ENCODE measurements around the gene ARL6IP4. TPM values are rescaled to one million over a fixed set of nuclear protein-coding genes. Genes with fewer than 3 reads are reported as not detected.

The ARL6IP4 gene
- total RNA-seq, 1 experiment from 2014 or later = 162 TPM

GRCh38 chr12:123000578-123000977 is 20.1 kb downstream of the ARL6IP4 start:
- no peaks in the 10 kb centered on the region for H3K9me3 ChIP-seq (ENCODE audit: insufficient read depth, low read depth)
- H3F3A ChIP-seq (ENCODE audit: insufficient read depth, low read depth) = no peaks in the 10 kb centered on the region
- no peak overlapping the region for H3K27ac ChIP-seq
- POLR2A ChIA-PET (ENCODE audit: unreplicated experiment) = no interaction called here
- intact Hi-C loops (cut with micrococcal nuclease; ENCODE audit: unreplicated experiment) = no loop called here
- no peak overlapping the region for H3K4me2 ChIP-seq
- H3K9me2 ChIP-seq (ENCODE audit: insufficient read depth) = no peaks in the 10 kb centered on the region
- no peak for TF ChIP-seq EZH2 (IDR thresholded peaks at IDR 0.05; ENCODE audit: low read depth)
- TF ChIP-seq, protein P1, sequence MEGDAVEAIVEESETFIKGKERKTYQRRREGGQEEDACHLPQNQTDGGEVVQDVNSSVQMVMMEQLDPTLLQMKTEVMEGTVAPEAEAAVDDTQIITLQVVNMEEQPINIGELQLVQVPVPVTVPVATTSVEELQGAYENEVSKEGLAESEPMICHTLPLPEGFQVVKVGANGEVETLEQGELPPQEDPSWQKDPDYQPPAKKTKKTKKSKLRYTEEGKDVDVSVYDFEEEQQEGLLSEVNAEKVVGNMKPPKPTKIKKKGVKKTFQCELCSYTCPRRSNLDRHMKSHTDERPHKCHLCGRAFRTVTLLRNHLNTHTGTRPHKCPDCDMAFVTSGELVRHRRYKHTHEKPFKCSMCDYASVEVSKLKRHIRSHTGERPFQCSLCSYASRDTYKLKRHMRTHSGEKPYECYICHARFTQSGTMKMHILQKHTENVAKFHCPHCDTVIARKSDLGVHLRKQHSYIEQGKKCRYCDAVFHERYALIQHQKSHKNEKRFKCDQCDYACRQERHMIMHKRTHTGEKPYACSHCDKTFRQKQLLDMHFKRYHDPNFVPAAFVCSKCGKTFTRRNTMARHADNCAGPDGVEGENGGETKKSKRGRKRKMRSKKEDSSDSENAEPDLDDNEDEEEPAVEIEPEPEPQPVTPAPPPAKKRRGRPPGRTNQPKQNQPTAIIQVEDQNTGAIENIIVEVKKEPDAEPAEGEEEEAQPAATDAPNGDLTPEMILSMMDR (conservative IDR thresholded peaks at IDR 0.05) = no peak
- CTCF ChIA-PET = no interaction called here
- DNase-seq = no peak
- no peaks in the 10 kb centered on the region for H3K4me1 ChIP-seq (replicated peaks; ENCODE audit: insufficient read depth)
- no peaks in the 10 kb centered on the region for H3K36me3 ChIP-seq (ENCODE audit: low read depth)
- H4K20me1 ChIP-seq (ENCODE audit: insufficient read depth) = no peaks in the 10 kb centered on the region
- H3K4me3 ChIP-seq = no peak overlapping the region
- no peaks in the 10 kb centered on the region for H3K79me2 ChIP-seq (ENCODE audit: low read depth)
- H2AFZ ChIP-seq = no peak overlapping the region
- no peaks in the 10 kb centered on the region for H3K27me3 ChIP-seq (ENCODE audit: insufficient read depth, low read depth)
- BruUV-seq (replicated peaks) = no TSS peak

GRCh38 chr12:123001464-123001863 is 21.0 kb downstream of the ARL6IP4 start:
- no TSS peak for BruUV-seq (replicated peaks)
- POLR2A ChIA-PET (ENCODE audit: unreplicated experiment) = no interaction called here
- DNase-seq = no peak
- no peaks in the 10 kb centered on the region for H3K79me2 ChIP-seq (ENCODE audit: low read depth)
- H4K20me1 ChIP-seq (ENCODE audit: insufficient read depth) = no peaks in the 10 kb centered on the region
- no peaks in the 10 kb centered on the region for H3K36me3 ChIP-seq (ENCODE audit: low read depth)
- H3K27ac ChIP-seq = no peak overlapping the region
- H3F3A ChIP-seq (ENCODE audit: insufficient read depth, low read depth) = no peaks in the 10 kb centered on the region
- TF ChIP-seq, protein P1 (conservative IDR thresholded peaks at IDR 0.05) = no peak
- no peak for TF ChIP-seq EZH2 (IDR thresholded peaks at IDR 0.05; ENCODE audit: low read depth)
- no peaks in the 10 kb centered on the region for H3K27me3 ChIP-seq (ENCODE audit: insufficient read depth, low read depth)
- H3K9me2 ChIP-seq (ENCODE audit: insufficient read depth) = no peaks in the 10 kb centered on the region
- H3K4me3 ChIP-seq = no peak overlapping the region
- H3K4me2 ChIP-seq = no peak overlapping the region
- no peak overlapping the region for H2AFZ ChIP-seq
- H3K4me1 ChIP-seq (replicated peaks; ENCODE audit: insufficient read depth) = no peaks in the 10 kb centered on the region
- no peaks in the 10 kb centered on the region for H3K9me3 ChIP-seq (ENCODE audit: insufficient read depth, low read depth)
- CTCF ChIA-PET = no interaction called here
- intact Hi-C loops (cut with micrococcal nuclease; ENCODE audit: unreplicated experiment) = no loop called here

DNA sequence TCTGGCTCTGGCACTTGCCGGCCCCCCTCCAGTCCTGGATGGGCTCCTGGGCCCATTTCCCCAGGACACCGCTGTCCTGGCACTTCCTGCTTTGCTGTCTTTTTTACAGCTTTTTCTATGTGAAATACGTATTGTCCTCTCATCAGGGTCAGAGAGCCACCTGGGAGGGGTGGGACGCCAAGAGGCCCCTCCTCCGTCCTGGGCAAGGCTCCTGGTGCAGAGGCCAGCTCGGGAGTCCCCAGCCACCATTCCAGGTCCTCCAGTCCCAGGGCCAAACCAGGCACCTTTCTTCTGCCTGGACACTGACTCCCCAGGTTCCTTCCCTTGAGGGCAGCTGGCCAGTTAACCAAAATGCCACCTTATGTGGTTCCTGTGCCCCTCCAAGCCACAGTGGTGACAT is 22.8 kb downstream of the ARL6IP4 start:
- BruUV-seq (replicated peaks) = no TSS peak
- H3K36me3 ChIP-seq (ENCODE audit: low read depth) = no peaks in the 10 kb centered on the region
- no peaks in the 10 kb centered on the region for H4K20me1 ChIP-seq (ENCODE audit: insufficient read depth)
- CTCF ChIA-PET = no interaction called here
- no peak for DNase-seq
- H2AFZ ChIP-seq = no peak overlapping the region
- no peaks in the 10 kb centered on the region for H3K27me3 ChIP-seq (ENCODE audit: insufficient read depth, low read depth)
- no peaks in the 10 kb centered on the region for H3K79me2 ChIP-seq (ENCODE audit: low read depth)
- TF ChIP-seq EZH2 (IDR thresholded peaks at IDR 0.05; ENCODE audit: low read depth) = no peak
- TF ChIP-seq, protein P1 (conservative IDR thresholded peaks at IDR 0.05) = no peak
- H3K4me1 ChIP-seq (replicated peaks; ENCODE audit: insufficient read depth) = no peaks in the 10 kb centered on the region
- POLR2A ChIA-PET (ENCODE audit: unreplicated experiment) = no interaction called here
- no peak overlapping the region for H3K4me3 ChIP-seq
- no peaks in the 10 kb centered on the region for H3K9me3 ChIP-seq (ENCODE audit: insufficient read depth, low read depth)
- H3K9me2 ChIP-seq (ENCODE audit: insufficient read depth) = no peaks in the 10 kb centered on the region
- intact Hi-C loops (cut with micrococcal nuclease; ENCODE audit: unreplicated experiment) = no loop called here
- no peak overlapping the region for H3K4me2 ChIP-seq
- H3F3A ChIP-seq (ENCODE audit: insufficient read depth, low read depth) = no peaks in the 10 kb centered on the region
- H3K27ac ChIP-seq = no peak overlapping the region
